Neural cell (in vitro differentiated cells): ENCODE measurements around the gene PRRT1B. TPM values are rescaled to one million over a fixed set of nuclear protein-coding genes. Genes with fewer than 3 reads are reported as not detected.

Source experiments
- H2AFZ ChIP-seq: fragments of 200-600, 300-800 bp; sonication (generic), shearing (Covaris generic); 2 replicates; pipeline ENCODE4 v1.6.0; 2014; ENCODE audit warnings: low read depth, mild to moderate bottlenecking, antibody characterized with exemption, low read length, moderate library complexity
- H3F3A ChIP-seq: fragments of 200-600 bp; shearing (Covaris generic); 2 replicates; pipeline ENCODE4 v1.6.1; 2016; ENCODE audit warnings: mild to moderate bottlenecking, moderate library complexity, mixed read lengths, antibody characterized with exemption, low read length; ENCODE audit not compliant: insufficient read depth, poor library complexity, severe bottlenecking
- H3K27ac ChIP-seq: fragments of 200-600, 300-800 bp; sonication (generic), shearing (Covaris generic); 2 replicates; pipeline ENCODE4 v1.5.1; 2014; ENCODE audit warnings: mild to moderate bottlenecking, low read length, moderate library complexity
- H3K27me3 ChIP-seq: fragments of 300-800, 200-600 bp; sonication (generic), shearing (Covaris generic); 2 replicates; pipeline ENCODE4 v1.6.0; 2014; ENCODE audit warnings: mild to moderate bottlenecking, low read depth, low read length, moderate library complexity; ENCODE audit not compliant: insufficient read depth
- H3K36me3 ChIP-seq: fragments of 300-800, 200-600 bp; sonication (generic), shearing (Covaris generic); 2 replicates; pipeline ENCODE4 v1.5.1; 2014; ENCODE audit warnings: mild to moderate bottlenecking, antibody characterized with exemption, low read length, moderate library complexity; ENCODE audit not compliant: insufficient read depth
- H3K4me2 ChIP-seq: fragments of 300-800, 200-600 bp; sonication (generic), shearing (Covaris generic); 2 replicates; pipeline ENCODE4 v1.6.0; 2014; ENCODE audit warnings: mild to moderate bottlenecking, low read length
- H3K4me3 ChIP-seq: fragments of 300-800, 200-600 bp; sonication (generic), shearing (Covaris generic); 2 replicates; pipeline ENCODE4 v1.5.1; 2014; ENCODE audit warnings: mild to moderate bottlenecking, low read length, moderate library complexity
- H3K79me2 ChIP-seq: fragments of 200-600 bp; shearing (Covaris generic); replicated peaks from 2 replicates; pipeline ENCODE4 v1.6.0; 2014; ENCODE audit warnings: mild to moderate bottlenecking, low read length, moderate library complexity; ENCODE audit not compliant: insufficient read depth
- H3K9ac ChIP-seq: fragments of 300-800, 200-600 bp; sonication (generic), shearing (Covaris generic); 2 replicates; pipeline ENCODE4 v1.6.1; 2016; ENCODE audit warnings: mild to moderate bottlenecking, low read length, mixed read lengths
- H3K9me2 ChIP-seq: fragments of 200-600 bp; shearing (Covaris generic); 2 replicates; pipeline ENCODE4 v1.6.1; 2016; ENCODE audit warnings: mild to moderate bottlenecking, low read length, mixed read lengths; ENCODE audit not compliant: insufficient read depth
- H3K9me3 ChIP-seq: fragments of 200-600, 300-800 bp; sonication (generic), shearing (Covaris generic); 2 replicates; pipeline ENCODE4 v1.6.1; 2016; ENCODE audit warnings: mild to moderate bottlenecking, mixed run types, low read length, moderate library complexity, mixed read lengths
- H4K20me1 ChIP-seq: fragments of 200-600 bp; shearing (Covaris generic); 2 replicates; pipeline ENCODE4 v1.6.1; 2016; ENCODE audit warnings: mild to moderate bottlenecking, mixed run types; ENCODE audit not compliant: insufficient read depth
- EP300 ChIP-seq: fragments of 450-650 bp; conservative IDR thresholded peaks from 2 replicates; pipeline ENCODE4 v1.6.1; 2014; ENCODE audit warnings: antibody characterized with exemption, mild to moderate bottlenecking, moderate library complexity; ENCODE audit not compliant: poor library complexity, severe bottlenecking
- EZH2 ChIP-seq: fragments of 200-600, 300-800 bp; shearing (Covaris generic), sonication (generic); IDR thresholded peaks from 2 replicates; pipeline ENCODE4 v1.6.1; 2014; ENCODE audit warnings: antibody characterized with exemption, low read length, borderline replicate concordance, mild to moderate bottlenecking; ENCODE audit not compliant: insufficient read depth, poor library complexity, severe bottlenecking
- MXI1 ChIP-seq: fragments of 450-650 bp; conservative IDR thresholded peaks from 2 replicates; pipeline ENCODE4 v1.6.1; 2014; ENCODE audit warnings: antibody characterized with exemption, mild to moderate bottlenecking; ENCODE audit not compliant: poor library complexity, severe bottlenecking
- POLR2AphosphoS5 ChIP-seq: IDR thresholded peaks from 2 replicates; pipeline ENCODE4 v1.6.1; 2012
- RAD21 ChIP-seq: fragments of 450-650 bp; conservative IDR thresholded peaks from 2 replicates; pipeline ENCODE4 v1.6.1; 2014; ENCODE audit warnings: antibody characterized with exemption, mild to moderate bottlenecking, moderate library complexity
- SMC3 ChIP-seq: fragments of 450-650 bp; conservative IDR thresholded peaks from 2 replicates; pipeline ENCODE4 v1.6.1; 2014; ENCODE audit warnings: antibody characterized with exemption, mild to moderate bottlenecking, moderate library complexity; ENCODE audit not compliant: poor library complexity
- TAF1 ChIP-seq: IDR thresholded peaks from 2 replicates; pipeline ENCODE4 v1.6.1; 2012; ENCODE audit warnings: low read depth
- polyA plus RNA-seq: library from polyadenylated mRNA; depleted of rRNA; stranded (reverse); fragments of >200 nt; gene quantifications from 2 replicates; pipeline ENCODE4 v1.2.3, GENCODE V29; 2014
- TF ChIP-seq, protein P1 (sequence below): fragments of 450-650 bp; IDR thresholded peaks from 2 replicates; pipeline ENCODE4 v1.5.1; 2014; ENCODE audit warnings: antibody characterized with exemption, mild to moderate bottlenecking, moderate library complexity; ENCODE audit not compliant: poor library complexity, severe bottlenecking
- TF ChIP-seq, protein P2 (sequence below): IDR thresholded peaks from 2 replicates; pipeline ENCODE4 v1.6.1; 2012; ENCODE audit warnings: borderline replicate concordance

PRRT1B gene
- polyA plus RNA-seq, 1 donor from 2014 or later: not detected

DNA sequence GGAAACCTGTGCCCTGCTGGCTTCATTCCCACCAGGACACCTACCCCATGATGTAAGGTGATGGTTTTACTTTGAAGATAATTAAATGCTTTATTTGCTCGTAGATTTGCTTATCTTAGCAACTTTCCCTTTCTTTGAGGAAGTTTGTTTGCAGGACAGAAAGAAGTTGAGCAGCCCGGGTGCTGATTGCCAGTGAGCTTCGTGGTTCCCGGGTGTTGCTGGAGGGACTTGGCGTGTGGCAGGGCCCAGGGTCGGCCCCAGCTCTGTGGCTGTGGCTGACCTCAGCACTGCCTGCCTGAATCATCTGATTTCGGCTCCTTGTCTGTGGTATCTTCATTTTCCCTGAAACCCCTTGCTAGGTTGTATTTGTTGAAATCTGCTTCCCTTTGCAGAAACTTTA, 33.9 kb upstream of the PRRT1B start:
- H3K79me2 ChIP-seq: no peaks in the 10 kb centered on the region
- H3K4me2 ChIP-seq: no peak overlapping the region
- H3K27ac ChIP-seq: no peak overlapping the region
- no peaks in the 10 kb centered on the region for H3K9me2 ChIP-seq
- H3F3A ChIP-seq: no peaks in the 10 kb centered on the region
- H3K4me3 ChIP-seq: no peak overlapping the region
- no peaks in the 10 kb centered on the region for H3K9me3 ChIP-seq
- no peaks in the 10 kb centered on the region for H3K27me3 ChIP-seq
- no peak overlapping the region for H2AFZ ChIP-seq
- no peak overlapping the region for H3K9ac ChIP-seq
- TF ChIP-seq EP300 (no peak), TAF1 (no peak), MXI1 (no peak), RAD21 (no peak)
- TF ChIP-seq, protein P1, sequence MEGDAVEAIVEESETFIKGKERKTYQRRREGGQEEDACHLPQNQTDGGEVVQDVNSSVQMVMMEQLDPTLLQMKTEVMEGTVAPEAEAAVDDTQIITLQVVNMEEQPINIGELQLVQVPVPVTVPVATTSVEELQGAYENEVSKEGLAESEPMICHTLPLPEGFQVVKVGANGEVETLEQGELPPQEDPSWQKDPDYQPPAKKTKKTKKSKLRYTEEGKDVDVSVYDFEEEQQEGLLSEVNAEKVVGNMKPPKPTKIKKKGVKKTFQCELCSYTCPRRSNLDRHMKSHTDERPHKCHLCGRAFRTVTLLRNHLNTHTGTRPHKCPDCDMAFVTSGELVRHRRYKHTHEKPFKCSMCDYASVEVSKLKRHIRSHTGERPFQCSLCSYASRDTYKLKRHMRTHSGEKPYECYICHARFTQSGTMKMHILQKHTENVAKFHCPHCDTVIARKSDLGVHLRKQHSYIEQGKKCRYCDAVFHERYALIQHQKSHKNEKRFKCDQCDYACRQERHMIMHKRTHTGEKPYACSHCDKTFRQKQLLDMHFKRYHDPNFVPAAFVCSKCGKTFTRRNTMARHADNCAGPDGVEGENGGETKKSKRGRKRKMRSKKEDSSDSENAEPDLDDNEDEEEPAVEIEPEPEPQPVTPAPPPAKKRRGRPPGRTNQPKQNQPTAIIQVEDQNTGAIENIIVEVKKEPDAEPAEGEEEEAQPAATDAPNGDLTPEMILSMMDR: no peak
- TF ChIP-seq, protein P2, sequence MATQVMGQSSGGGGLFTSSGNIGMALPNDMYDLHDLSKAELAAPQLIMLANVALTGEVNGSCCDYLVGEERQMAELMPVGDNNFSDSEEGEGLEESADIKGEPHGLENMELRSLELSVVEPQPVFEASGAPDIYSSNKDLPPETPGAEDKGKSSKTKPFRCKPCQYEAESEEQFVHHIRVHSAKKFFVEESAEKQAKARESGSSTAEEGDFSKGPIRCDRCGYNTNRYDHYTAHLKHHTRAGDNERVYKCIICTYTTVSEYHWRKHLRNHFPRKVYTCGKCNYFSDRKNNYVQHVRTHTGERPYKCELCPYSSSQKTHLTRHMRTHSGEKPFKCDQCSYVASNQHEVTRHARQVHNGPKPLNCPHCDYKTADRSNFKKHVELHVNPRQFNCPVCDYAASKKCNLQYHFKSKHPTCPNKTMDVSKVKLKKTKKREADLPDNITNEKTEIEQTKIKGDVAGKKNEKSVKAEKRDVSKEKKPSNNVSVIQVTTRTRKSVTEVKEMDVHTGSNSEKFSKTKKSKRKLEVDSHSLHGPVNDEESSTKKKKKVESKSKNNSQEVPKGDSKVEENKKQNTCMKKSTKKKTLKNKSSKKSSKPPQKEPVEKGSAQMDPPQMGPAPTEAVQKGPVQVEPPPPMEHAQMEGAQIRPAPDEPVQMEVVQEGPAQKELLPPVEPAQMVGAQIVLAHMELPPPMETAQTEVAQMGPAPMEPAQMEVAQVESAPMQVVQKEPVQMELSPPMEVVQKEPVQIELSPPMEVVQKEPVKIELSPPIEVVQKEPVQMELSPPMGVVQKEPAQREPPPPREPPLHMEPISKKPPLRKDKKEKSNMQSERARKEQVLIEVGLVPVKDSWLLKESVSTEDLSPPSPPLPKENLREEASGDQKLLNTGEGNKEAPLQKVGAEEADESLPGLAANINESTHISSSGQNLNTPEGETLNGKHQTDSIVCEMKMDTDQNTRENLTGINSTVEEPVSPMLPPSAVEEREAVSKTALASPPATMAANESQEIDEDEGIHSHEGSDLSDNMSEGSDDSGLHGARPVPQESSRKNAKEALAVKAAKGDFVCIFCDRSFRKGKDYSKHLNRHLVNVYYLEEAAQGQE: no peak
- peaks cover 4% of the 10 kb centered on the region for H3K36me3 ChIP-seq
- H4K20me1 ChIP-seq: no peaks in the 10 kb centered on the region

DNA sequence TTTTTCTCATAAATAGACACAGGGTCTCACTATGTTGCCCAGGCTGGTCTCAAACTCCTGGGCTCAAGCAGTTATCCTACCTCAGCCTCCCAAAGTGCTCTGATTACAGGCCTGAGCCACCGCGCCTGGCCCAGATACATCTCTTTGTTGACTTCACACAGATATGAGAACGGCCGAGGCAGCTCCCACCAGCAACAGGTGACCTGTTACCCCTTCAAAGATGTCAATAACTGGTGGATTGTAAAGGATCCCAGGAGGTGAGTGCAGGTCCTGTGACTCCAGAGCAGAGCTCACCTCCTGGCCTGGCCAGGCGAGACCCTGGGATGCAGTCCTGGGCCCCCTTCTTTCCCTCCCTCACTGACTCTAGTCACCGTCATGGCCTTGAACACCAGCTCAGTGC, 33.4 kb upstream of the PRRT1B start:
- H3K9ac ChIP-seq: no peak overlapping the region
- no peaks in the 10 kb centered on the region for H4K20me1 ChIP-seq
- no peaks in the 10 kb centered on the region for H3K9me3 ChIP-seq
- H3F3A ChIP-seq: no peaks in the 10 kb centered on the region
- H3K4me2 ChIP-seq: no peak overlapping the region
- H3K27ac ChIP-seq: no peak overlapping the region
- TF ChIP-seq TAF1 (no peak), EZH2 (no peak), EP300 (no peak), POLR2AphosphoS5 (no peak), SMC3 (no peak), RAD21 (no peak), MXI1 (no peak)
- TF ChIP-seq, protein P2: no peak
- TF ChIP-seq, protein P1: no peak
- H3K27me3 ChIP-seq: no peaks in the 10 kb centered on the region
- H3K9me2 ChIP-seq: no peaks in the 10 kb centered on the region
- peaks cover 9% of the 10 kb centered on the region for H3K36me3 ChIP-seq
- H2AFZ ChIP-seq: no peak overlapping the region
- H3K79me2 ChIP-seq: no peaks in the 10 kb centered on the region
- no peak overlapping the region for H3K4me3 ChIP-seq
